ENCODE results near the gene WDTC1. TPM values are rescaled to one million over a fixed set of nuclear protein-coding genes. Genes with fewer than 3 reads are reported as not detected.

Gene WDTC1
- total RNA-seq, 1 experiment from 2014 or later, result 20.1 TPM

- no peak for TF ChIP-seq AFF4 (CRISPR knock-in tag; IDR thresholded peaks at IDR 0.05; ENCODE audit: borderline replicate concordance)
- no peak for TF ChIP-seq TEAD4 (CRISPR knock-in tag; IDR thresholded peaks at IDR 0.05)
- peak; percentile 46; the same call in 1 of the 2 replicates for TF ChIP-seq SP1 (CRISPR knock-in tag; conservative IDR thresholded peaks at IDR 0.05)
- TF ChIP-seq FOXK1 (CRISPR knock-in tag; IDR thresholded peaks at IDR 0.05), result no peak
- no peak for TF ChIP-seq CDX4 (CRISPR knock-in tag; IDR thresholded peaks at IDR 0.05; ENCODE audit: borderline replicate concordance)
- TF ChIP-seq NFATC4 (CRISPR knock-in tag; IDR thresholded peaks at IDR 0.05), result no peak
- no peak for TF ChIP-seq E2F5 (CRISPR knock-in tag; IDR thresholded peaks at IDR 0.05)
- TF ChIP-seq KAT7 (CRISPR knock-in tag; IDR thresholded peaks at IDR 0.05; ENCODE audit: borderline replicate concordance), result 0 out of 2 replicates have a peak, but pooled peaks have one; percentile 52
- TF ChIP-seq HMGXB4 (CRISPR knock-in tag; IDR thresholded peaks at IDR 0.05), result no peak
These were observed 72.7 kb downstream of the WDTC1 start (continued) for GRCh38 chr1:27306892-27307761.

- no peaks in the 10 kb centered on the region for H3K9me3 Mint-ChIP-seq
- CTCF ChIA-PET, result interaction anchor here (0.8 to 9.3 kb wide), 33 partner anchors 9 to 361 kb away, joined by 3 to 124 read pairs (median 9); partner anchors contain the start of genes CD164L2, KDF1, MAP3K6 and SYTL1
- no peaks in the 10 kb centered on the region for H3K36me3 Mint-ChIP-seq
- ATAC-seq (peak; percentile 20), DNase-seq (ENCODE audit: low spot score) (no peak)
- POLR2A ChIA-PET, result interaction anchor here (0.6 to 2.6 kb wide), 7 partner anchors 34 to 1361 kb away, joined by 3 to 21 read pairs (median 5); partner anchors contain the start of genes CD164L2, MAP3K6 and SYTL1
- H3K4me1 Mint-ChIP-seq, result peaks cover 23% of the 10 kb centered on the region
- H3K27ac Mint-ChIP-seq, result no peak overlapping the region; the same call in 1 of the 2 replicates
- peaks cover 7% of the 10 kb centered on the region for H3K27me3 Mint-ChIP-seq (ENCODE audit: low read depth)
- H3K4me3 Mint-ChIP-seq, result 0 out of 2 replicates have a peak overlapping the region, but pooled peaks have one; percentile 50
- TF ChIP-seq E2F5 (CRISPR knock-in tag; IDR thresholded peaks at IDR 0.05) (no peak), JAZF1 (CRISPR knock-in tag; IDR thresholded peaks at IDR 0.05) (no peak), GTF2I (CRISPR knock-in tag; conservative IDR thresholded peaks at IDR 0.05) (no peak), HMGXB4 (CRISPR knock-in tag; IDR thresholded peaks at IDR 0.05) (no peak), NR1H2 (CRISPR knock-in tag; IDR thresholded peaks at IDR 0.05) (no peak), ELF4 (CRISPR knock-in tag; IDR thresholded peaks at IDR 0.05; ENCODE audit: low read depth) (no peak), ZNF423 (CRISPR knock-in tag; IDR thresholded peaks at IDR 0.05) (no peak), USF1 (CRISPR knock-in tag; IDR thresholded peaks at IDR 0.05) (no peak), CREM (CRISPR knock-in tag; IDR thresholded peaks at IDR 0.05) (no peak), ZSCAN18 (CRISPR knock-in tag; IDR thresholded peaks at IDR 0.05) (no peak), SP1 (CRISPR knock-in tag; conservative IDR thresholded peaks at IDR 0.05) (no peak), NFE2L1 (CRISPR knock-in tag; IDR thresholded peaks at IDR 0.05) (no peak), KAT7 (CRISPR knock-in tag; IDR thresholded peaks at IDR 0.05; ENCODE audit: borderline replicate concordance) (no peak), ZNF121 (CRISPR knock-in tag; IDR thresholded peaks at IDR 0.05) (no peak), EMX1 (CRISPR knock-in tag; IDR thresholded peaks at IDR 0.05) (no peak), FOXJ3 (CRISPR knock-in tag; IDR thresholded peaks at IDR 0.05; ENCODE audit: borderline replicate concordance) (no peak)
These were observed 73.6 kb downstream of the WDTC1 start for GRCh38 chr1:27307874-27308598.
